Brain microvascular endothelial cell (primary cell): ENCODE measurements around the gene KRT36.

Experiments used
- DNase-seq: peaks from one replicate; pipeline ENCODE4 v3.0.0-alpha.2; 2020
- H3K27ac ChIP-seq: fragments of 250-450 bp; sonication (Bioruptor Pico); 2 replicates; pipeline ENCODE4 v1.5.1; 2020; ENCODE audit warnings: mild to moderate bottlenecking, moderate library complexity
- H3K27me3 ChIP-seq: fragments of 250-450 bp; sonication (Bioruptor Pico); replicated peaks from 2 replicates; pipeline ENCODE4 v1.5.1; 2020; ENCODE audit warnings: mild to moderate bottlenecking
- H3K36me3 ChIP-seq: fragments of 250-450 bp; sonication (Bioruptor Pico); replicated peaks from 2 replicates; pipeline ENCODE4 v1.5.1; 2020; ENCODE audit warnings: mild to moderate bottlenecking
- H3K4me3 ChIP-seq: 2 replicates; pipeline ENCODE4 v1.5.1; 2011; ENCODE audit warnings: low read depth, mild to moderate bottlenecking, control low read depth, low read length, moderate library complexity
- CTCF ChIP-seq: IDR thresholded peaks from 2 replicates; pipeline ENCODE4 v1.5.1; 2011; ENCODE audit warnings: low read depth, mild to moderate bottlenecking, moderate library complexity, low read length, control low read depth, inconsistent platforms; ENCODE audit errors: missing control alignments
- in situ Hi-C: cut with HindIII; loops from 2 replicates; pipeline ENCODE4 v1.10.0; 2017; ENCODE audit warnings: low sequenced_read_pairs, low pct_ligation_motif_present

The KRT36 gene

GRCh38 chr17:41437254-41437653 lies 52.5 kb downstream of the KRT36 start:
- no peak overlapping the region for H3K4me3 ChIP-seq
- no peak for TF ChIP-seq CTCF
- in situ Hi-C loops: no loop called here
- no peaks in the 10 kb centered on the region for H3K27me3 ChIP-seq
- H3K27ac ChIP-seq: no peak overlapping the region
- DNase-seq: no peak
- H3K36me3 ChIP-seq: no peaks in the 10 kb centered on the region
